HG02678 (cell line): ENCODE results near the gene ST7.
A peak's percentile ranks its signal among the peaks of the same experiment; 100 is the strongest.
"Not testable (repeated sequence)": the region's sequence is repeated elsewhere in the genome, so short reads cannot be mapped to it uniquely, and the experiment has no call there.

Experiments used
- ATAC-seq: cut with Tn5 transposase; IDR thresholded peaks from one replicate; pipeline ENCODE4 v1.9.1; 2021; ENCODE audit warnings: mild to moderate bottlenecking, moderate library complexity; ENCODE audit not compliant: unreplicated experiment

The ST7 gene

GRCh38 chr7:117023325-117023854 is 70.1 kb downstream of the ST7 start:
- no peak for ATAC-seq

- no peak for ATAC-seq
These were observed 71.5 kb downstream of the ST7 start for GRCh38 chr7:117024811-117025210.

GRCh38 chr7:117025891-117026290 is 72.6 kb downstream of the ST7 start:
- no peak for ATAC-seq

- not testable (repeated sequence) for ATAC-seq
These were observed 77.0 kb downstream of the ST7 start for GRCh38 chr7:117030346-117030745.

- not testable (repeated sequence) for ATAC-seq
These were observed 77.5 kb downstream of the ST7 start for GRCh38 chr7:117030793-117031192.

- no peak for ATAC-seq
These were observed 79.5 kb downstream of the ST7 start for GRCh38 chr7:117032810-117033209.

DNA sequence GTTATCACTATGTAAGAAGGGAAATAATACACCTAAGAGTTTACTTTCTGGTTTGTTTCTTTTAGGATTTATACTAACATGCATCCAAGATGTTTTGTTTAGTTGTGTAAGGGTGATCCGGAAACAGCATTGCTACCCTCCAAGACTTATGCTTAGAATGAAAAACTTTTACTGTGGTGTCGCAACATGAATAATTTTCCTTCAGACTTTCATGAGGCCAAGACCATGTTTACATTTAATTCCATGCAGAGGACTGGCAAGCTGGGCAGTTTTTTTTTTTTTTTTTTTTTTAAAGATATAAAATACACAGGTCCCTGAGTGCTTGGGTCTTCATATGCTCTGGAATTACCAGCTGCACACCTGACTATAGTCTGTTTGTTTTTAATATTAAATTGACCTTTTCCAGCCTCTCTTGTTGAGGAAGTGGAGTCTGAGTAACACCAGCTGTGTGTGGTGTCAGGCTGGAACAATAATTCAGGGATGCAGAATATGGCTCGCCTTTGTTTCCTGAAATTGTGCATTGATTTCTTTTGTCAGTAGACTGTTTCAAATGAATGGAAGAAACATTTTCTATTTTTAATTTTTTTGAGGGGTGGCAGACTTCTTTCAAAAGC is 81.7 kb downstream of the ST7 start:
- ATAC-seq, result no peak

- no peak for ATAC-seq
These were observed 82.2 kb downstream of the ST7 start for GRCh38 chr7:117035465-117035862.

- ATAC-seq, result no peak
These were observed 82.9 kb downstream of the ST7 start for GRCh38 chr7:117036053-117036669.

GRCh38 chr7:117036836-117037235 is 83.5 kb downstream of the ST7 start:
- ATAC-seq, result no peak

- no peak for ATAC-seq
These were observed 85.1 kb downstream of the ST7 start for GRCh38 chr7:117038408-117038807.

GRCh38 chr7:117041007-117041406 is 87.7 kb downstream of the ST7 start:
- peak; percentile 79 for ATAC-seq

- no peak for ATAC-seq
These were observed 88.5 kb downstream of the ST7 start for GRCh38 chr7:117041822-117042221.

DNA sequence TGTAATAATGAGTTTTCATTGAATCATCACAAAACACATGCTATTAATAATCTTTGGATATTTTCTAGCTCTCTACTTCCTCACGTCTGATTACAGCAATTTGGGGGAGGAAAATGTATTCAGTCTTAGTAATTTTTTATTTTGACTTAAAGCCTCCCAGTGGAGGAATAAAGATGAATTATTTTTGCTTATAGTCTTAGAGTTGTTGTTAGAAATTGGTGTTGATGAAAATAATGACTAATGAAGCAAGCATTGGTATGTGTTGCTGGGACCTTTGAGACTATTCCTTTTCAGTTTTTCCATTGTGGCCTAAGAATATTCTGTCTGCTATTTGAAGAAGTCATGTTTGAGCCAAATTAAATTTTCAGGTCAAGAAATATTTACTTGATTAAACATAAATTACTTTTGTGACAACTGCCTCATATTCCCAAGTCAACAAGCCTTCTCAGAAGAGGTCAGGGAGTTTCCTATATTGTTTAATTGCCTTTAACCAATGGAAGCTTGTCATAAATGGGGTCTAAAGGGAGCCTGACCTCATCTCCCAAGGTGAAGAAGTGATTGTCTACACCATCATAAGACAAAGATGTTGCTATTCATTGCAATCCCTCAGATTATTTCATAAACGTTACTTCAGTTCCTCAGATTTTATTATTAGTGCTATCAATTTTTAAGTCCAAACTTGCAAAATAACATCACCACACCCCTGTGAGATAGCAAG is 90.0 kb downstream of the ST7 start:
- ATAC-seq, result no peak

GRCh38 chr7:117044664-117045063 is 91.4 kb downstream of the ST7 start:
- ATAC-seq, result no peak

DNA sequence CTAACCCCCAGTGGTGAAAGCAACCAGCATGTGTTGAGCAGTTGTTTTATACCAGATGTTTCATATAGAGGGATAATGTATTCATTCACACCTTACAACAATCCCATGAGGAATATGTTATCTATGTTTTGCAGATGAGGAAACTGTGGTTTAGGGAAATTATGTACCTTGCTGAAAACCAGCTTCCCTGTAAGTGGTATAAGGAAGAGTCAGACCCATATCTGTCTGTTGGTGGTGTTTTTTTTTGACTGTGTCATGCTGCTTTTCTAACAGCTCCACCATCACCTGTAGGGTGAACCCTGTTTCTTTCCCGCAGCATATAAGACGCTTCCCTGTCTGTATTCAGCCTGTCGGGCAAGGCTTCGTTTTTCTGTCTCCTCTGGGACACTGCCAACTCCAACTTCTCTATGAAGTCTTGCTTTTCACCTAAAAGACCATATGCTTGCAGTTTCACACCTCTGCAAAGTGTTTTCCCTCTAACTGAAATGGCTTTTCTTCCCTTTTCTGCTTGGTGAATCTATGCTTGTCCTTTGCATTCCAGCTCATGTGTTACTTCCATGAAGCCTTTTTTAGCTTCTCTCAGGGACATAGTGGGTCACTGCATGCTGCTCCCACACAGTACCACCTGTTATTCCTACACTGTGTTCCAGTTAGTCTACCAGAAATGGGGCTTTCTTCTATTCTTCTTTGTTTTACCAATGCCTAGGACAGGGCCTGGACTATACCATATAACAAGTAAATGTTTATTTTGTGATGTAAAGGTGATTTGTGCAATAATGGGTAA is 92.8 kb downstream of the ST7 start:
- no peak for ATAC-seq

DNA sequence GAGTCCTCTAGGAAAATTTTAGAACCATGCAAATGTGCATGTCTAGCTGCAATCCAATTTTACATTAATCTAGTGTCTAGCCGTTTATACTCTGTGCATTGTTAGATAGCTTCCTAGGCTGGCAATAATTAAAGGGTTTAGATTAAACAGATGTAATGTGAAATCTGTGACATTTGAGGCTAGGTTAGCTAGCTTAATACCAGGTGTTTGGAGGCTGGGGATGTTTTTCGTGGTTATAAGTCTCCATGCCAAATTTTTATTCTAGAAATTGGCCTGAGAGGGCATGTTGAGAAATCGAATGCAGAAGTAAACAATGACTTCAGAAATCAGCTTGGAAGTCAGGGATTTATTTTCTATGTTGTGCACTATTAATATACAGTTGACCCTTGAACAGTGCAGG is 94.2 kb downstream of the ST7 start:
- no peak for ATAC-seq

GRCh38 chr7:117048114-117048866 is 95.0 kb downstream of the ST7 start:
- ATAC-seq, result no peak

- ATAC-seq, result no peak
These were observed 95.6 kb downstream of the ST7 start for GRCh38 chr7:117048882-117049281.

DNA sequence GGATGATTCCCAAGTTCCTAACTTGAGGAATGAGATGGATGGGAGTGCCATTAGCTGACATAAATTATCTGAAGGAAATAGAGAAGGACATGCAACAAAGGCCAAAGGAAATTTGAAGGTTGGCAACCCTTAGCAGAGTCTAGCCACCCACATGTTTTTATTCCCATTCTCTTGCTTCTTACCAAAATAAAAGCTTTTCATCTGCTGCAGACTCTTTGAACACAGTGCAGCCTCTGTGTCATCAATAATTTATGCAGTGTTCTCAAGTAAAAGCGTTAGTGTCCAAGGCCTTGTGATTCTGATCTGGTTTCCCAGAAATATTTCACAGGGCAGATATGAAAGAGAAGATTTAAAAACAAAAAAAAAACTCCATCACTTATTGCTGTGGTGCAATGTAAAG is 98.5 kb downstream of the ST7 start:
- no peak for ATAC-seq

- no peak for ATAC-seq
These were observed 100.1 kb downstream of the ST7 start for GRCh38 chr7:117053432-117053831.
